Adrenal gland (tissue), 5 donors: Measurements from ENCODE around the gene TMEM45A.

Source experiments
- CTCF ChIP-seq, 6 experiments: fragments of 450-650 bp in 4 of 6; fragments of 200-600 bp in 2 of 6; sonication (generic) in 1 of 6; IDR thresholded peaks; 1 replicate in 5 of 6; 2 replicates in 1 of 6; pipeline versions ENCODE4 v1.5.1 to v1.8.0; 2016 to 2021; ENCODE audit warnings: antibody characterized with exemption in 6 of 6, mild to moderate bottlenecking in 2 of 6, moderate library complexity in 1 of 6
- POLR2A ChIP-seq, 2 donors: fragments of 450-650 bp; IDR thresholded peaks; one replicate each; pipeline ENCODE4 v1.6.1; 2017; ENCODE audit warnings: antibody characterized with exemption in 2 of 2, mild to moderate bottlenecking in 2 of 2, moderate library complexity in 1 of 2
- donor health status: DM: no; HTN: no; CAD: no.

GRCh38 chr3:100521439-100521845, 29.0 kb downstream of the TMEM45A start:
- TF ChIP-seq POLR2A (IDR thresholded peaks at IDR 0.05), result no peak
- TF ChIP-seq CTCF (IDR thresholded peaks at IDR 0.05), result no peak
